Mucosa of descending colon (tissue), 3 donors: Measurements from ENCODE around the gene PHF21B. TPM values are rescaled to one million over a fixed set of nuclear protein-coding genes. Genes with fewer than 3 reads are reported as not detected.

ENCODE experiments used
- ATAC-seq: fragments of 200-7000 bp; cut with Tn5 transposase; one replicate; pipeline ENCODE4 v1.9.1; 2020; ENCODE audit warnings: mild to moderate bottlenecking, moderate library complexity
- DNase-seq, 3 donors: peaks; one replicate each; pipeline ENCODE4 v3.0.0-alpha.2; 2020
- H3K36me3 ChIP-seq: fragments of 200-600 bp; one replicate; pipeline ENCODE4 v1.8.0; 2021; ENCODE audit warnings: low read depth, mild to moderate bottlenecking
- H3K4me1 ChIP-seq: fragments of 200-600 bp; one replicate; pipeline ENCODE4 v1.8.0; 2021; ENCODE audit warnings: low read depth, mild to moderate bottlenecking
- H3K4me3 ChIP-seq: fragments of 200-600 bp; one replicate; pipeline ENCODE4 v1.8.0; 2021; ENCODE audit warnings: mild to moderate bottlenecking
- H3K9me3 ChIP-seq: fragments of 200-600 bp; one replicate; pipeline ENCODE4 v1.8.0; 2021; ENCODE audit warnings: mild to moderate bottlenecking
- intact Hi-C, 2 donors: fragments of 100-400 bp; cut with DNase I in 1 of 2; cut with micrococcal nuclease in 1 of 2; formaldehyde crosslinking; loops; one replicate each; pipeline versions ENCODE4 v1.11.0 to v1.11.1; 2022; cut with DNase I, micrococcal nuclease
- total RNA-seq, 3 donors: library from RNA; stranded (reverse); fragmentation: NEBNext Ultra II Directional in 2 of 3; extraction: Animal tissue kit (Norgen Biotek cat#: 25700) in 2 of 3; gene quantifications; one replicate each; pipeline versions ENCODE4 v1.2.1 to v1.2.4, GENCODE V29; 2021 to 2023
- TF ChIP-seq, protein P1 (sequence below): fragments of 200-600 bp; IDR thresholded peaks from one replicate; pipeline ENCODE4 v1.8.0; 2022; ENCODE audit warnings: antibody characterized with exemption, mild to moderate bottlenecking
- donor health status: DM: no; HTN: no; CAD: no; lungs with moderate emphysema.
- donor health status: DM: no; HTN: no; CAD: no.
- donor health status: DM: no; HTN: yes; CAD: no.

Gene PHF21B
- total RNA-seq, 3 donors from 2014 or later, result 0.41 TPM; not detected in 2

DNA sequence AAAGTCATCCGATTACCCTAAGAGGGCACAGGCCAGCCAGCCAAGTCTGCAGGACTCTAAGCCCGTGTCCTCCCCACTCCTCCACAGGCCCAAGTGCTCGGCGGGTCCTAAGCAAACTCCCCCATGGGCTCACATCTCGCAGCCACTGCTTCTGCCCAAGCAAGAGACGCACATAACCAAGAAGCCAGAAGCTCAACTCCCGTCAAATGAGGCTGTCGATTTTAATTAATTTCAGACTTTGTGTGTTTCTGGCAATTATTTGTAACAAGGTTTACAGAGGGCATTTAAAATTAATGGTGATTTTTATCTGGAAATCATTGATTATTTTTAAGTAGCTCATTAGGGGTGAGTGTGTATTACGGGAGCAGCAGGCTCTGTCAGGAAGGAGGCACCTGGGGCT lies 27.4 kb downstream of the PHF21B start:
- TF ChIP-seq, protein P1, sequence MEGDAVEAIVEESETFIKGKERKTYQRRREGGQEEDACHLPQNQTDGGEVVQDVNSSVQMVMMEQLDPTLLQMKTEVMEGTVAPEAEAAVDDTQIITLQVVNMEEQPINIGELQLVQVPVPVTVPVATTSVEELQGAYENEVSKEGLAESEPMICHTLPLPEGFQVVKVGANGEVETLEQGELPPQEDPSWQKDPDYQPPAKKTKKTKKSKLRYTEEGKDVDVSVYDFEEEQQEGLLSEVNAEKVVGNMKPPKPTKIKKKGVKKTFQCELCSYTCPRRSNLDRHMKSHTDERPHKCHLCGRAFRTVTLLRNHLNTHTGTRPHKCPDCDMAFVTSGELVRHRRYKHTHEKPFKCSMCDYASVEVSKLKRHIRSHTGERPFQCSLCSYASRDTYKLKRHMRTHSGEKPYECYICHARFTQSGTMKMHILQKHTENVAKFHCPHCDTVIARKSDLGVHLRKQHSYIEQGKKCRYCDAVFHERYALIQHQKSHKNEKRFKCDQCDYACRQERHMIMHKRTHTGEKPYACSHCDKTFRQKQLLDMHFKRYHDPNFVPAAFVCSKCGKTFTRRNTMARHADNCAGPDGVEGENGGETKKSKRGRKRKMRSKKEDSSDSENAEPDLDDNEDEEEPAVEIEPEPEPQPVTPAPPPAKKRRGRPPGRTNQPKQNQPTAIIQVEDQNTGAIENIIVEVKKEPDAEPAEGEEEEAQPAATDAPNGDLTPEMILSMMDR, result no peak
- no peak for ATAC-seq
- Histone ChIP-seq H3K9me3 (no peaks in the 10 kb centered on the region), H3K36me3 (no peaks in the 10 kb centered on the region), H3K4me3 (no peak overlapping the region), H3K4me1 (no peaks in the 10 kb centered on the region)
- intact Hi-C loops, result no loop called here
- DNase-seq, result no peak

DNA sequence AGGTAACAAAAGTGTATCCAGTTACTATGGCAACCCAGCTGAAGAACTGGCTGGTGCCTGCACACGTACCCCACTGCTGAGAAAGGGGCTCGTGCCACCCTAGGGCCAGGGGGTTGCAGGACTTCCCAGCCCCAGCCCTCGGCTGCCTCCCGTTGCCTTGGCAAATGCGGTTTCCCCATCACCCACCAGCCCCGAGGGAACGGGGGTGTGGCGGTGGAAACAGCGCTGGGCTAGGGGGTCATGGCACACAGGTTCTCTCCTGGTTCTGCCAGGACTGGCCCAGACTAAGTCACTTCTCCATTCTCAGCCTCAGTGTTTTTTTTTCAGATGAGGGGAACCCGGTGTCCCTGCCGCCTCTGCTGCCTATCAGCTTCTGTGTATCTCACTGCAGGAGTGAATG lies 27.9 kb downstream of the PHF21B start:
- intact Hi-C loops, result no loop called here
- Histone ChIP-seq H3K4me3 (no peak overlapping the region), H3K9me3 (no peaks in the 10 kb centered on the region), H3K36me3 (no peaks in the 10 kb centered on the region), H3K4me1 (no peaks in the 10 kb centered on the region)
- DNase-seq (no peak), ATAC-seq (no peak)
- TF ChIP-seq, protein P1, result no peak

DNA sequence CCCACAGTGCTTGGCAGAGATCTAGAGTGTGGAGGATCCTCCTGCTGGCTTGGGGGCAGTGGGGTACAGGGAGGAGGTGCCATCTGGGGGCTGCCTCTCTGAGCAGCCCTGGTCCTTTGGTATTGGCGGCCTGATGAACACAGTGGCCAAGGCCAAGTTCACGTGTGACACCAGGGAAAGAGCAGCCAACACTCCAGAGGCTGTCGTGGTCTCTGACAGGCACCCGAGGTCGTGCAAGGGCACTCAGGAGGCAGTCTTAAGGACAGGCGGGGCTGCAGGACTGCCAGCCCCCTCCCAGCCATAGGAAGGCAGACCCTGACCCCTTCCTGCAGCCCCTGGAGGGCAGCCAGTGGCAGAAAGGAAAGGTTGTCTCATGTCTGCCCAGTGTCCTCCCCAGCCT lies 30.7 kb downstream of the PHF21B start:
- Histone ChIP-seq H3K36me3 (no peaks in the 10 kb centered on the region), H3K4me1 (no peaks in the 10 kb centered on the region), H3K9me3 (no peaks in the 10 kb centered on the region), H3K4me3 (no peak overlapping the region)
- no peak for DNase-seq
- no peak for ATAC-seq
- TF ChIP-seq, protein P1, result no peak
- intact Hi-C loops, result no loop called here

DNA sequence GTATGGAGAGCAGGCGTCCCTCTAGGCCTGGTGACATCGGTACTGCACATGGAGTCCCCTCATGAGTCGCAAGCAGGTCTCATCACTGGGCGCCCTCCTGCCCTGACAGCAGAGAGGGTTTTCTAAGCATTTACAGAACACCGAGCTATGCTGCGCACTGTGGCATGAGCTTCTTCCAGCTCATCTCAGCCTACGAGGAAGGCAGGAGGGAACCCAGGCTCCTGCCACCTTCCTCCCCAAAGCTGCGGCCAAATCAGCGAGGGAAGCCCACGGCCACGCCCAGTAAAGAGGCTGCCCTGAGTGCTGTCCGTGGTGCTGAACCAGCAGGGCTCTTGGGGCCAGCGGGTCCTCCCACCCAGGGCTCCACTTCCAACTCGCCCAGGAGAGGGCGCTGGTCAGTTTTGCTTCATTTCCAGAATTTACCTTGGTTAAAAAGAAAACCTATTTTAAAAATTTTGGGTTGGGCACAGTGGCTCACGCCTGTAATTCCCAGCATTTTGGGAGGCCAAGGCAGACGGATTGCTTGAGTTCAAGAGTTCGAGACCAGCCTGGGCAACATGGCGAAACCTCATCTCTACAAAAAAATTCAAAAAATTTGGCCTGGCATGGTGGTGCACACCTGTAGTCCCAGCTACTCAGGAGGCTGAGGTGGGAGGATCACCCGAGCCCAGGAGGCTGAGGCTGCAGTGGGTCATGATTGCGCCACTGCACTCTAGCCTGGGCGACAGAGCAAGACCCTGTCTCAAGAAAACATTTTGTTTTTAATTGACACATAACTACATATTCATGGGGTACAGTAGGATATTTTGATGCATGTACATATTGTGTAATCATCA lies 34.2 kb downstream of the PHF21B start:
- H3K9me3 ChIP-seq, result no peaks in the 10 kb centered on the region
- DNase-seq, result peak; percentile 69 to 89 (median 86)
- H3K36me3 ChIP-seq, result no peaks in the 10 kb centered on the region
- ATAC-seq, result peak; percentile 96
- H3K4me3 ChIP-seq, result no peak overlapping the region
- no peaks in the 10 kb centered on the region for H3K4me1 ChIP-seq
- TF ChIP-seq, protein P1, result peak; percentile 28
- intact Hi-C loops, result no loop called here

DNA sequence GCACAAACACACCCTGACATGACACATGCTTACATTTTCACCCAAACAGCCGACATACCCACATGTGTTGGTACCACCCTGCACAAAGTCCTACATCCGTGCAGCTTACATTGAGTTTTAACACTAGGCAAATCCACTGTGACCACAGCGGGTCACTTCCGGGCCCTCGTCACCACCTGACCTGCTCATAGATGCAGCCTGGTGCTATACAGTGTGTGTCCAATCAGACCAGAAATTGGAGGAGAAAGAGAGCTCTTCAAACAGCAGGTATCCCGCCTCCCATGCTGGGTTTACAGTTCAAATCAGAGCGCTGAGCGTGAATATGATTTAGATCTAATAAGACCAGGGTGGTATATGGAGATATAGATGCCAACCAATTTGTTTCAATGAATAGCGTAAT lies 35.4 kb downstream of the PHF21B start:
- no peak for ATAC-seq

More for the DNA sequence above, 35.4 kb downstream of the PHF21B start:
- intact Hi-C loops, result no loop called here
- Histone ChIP-seq H3K36me3 (no peaks in the 10 kb centered on the region), H3K4me1 (no peaks in the 10 kb centered on the region), H3K4me3 (no peak overlapping the region), H3K9me3 (no peaks in the 10 kb centered on the region)
- no peak for DNase-seq
- TF ChIP-seq, protein P1, result no peak
